NCI-H82 (cell line): Measurements from ENCODE around the gene SPRYD3.
A peak's percentile ranks its signal among the peaks of the same experiment; 100 is the strongest.

Experiments used
- DNase-seq: peaks from one replicate; lab custom pipeline; 2025; lab: John Stamatoyannopoulos, UW

Gene SPRYD3

DNA sequence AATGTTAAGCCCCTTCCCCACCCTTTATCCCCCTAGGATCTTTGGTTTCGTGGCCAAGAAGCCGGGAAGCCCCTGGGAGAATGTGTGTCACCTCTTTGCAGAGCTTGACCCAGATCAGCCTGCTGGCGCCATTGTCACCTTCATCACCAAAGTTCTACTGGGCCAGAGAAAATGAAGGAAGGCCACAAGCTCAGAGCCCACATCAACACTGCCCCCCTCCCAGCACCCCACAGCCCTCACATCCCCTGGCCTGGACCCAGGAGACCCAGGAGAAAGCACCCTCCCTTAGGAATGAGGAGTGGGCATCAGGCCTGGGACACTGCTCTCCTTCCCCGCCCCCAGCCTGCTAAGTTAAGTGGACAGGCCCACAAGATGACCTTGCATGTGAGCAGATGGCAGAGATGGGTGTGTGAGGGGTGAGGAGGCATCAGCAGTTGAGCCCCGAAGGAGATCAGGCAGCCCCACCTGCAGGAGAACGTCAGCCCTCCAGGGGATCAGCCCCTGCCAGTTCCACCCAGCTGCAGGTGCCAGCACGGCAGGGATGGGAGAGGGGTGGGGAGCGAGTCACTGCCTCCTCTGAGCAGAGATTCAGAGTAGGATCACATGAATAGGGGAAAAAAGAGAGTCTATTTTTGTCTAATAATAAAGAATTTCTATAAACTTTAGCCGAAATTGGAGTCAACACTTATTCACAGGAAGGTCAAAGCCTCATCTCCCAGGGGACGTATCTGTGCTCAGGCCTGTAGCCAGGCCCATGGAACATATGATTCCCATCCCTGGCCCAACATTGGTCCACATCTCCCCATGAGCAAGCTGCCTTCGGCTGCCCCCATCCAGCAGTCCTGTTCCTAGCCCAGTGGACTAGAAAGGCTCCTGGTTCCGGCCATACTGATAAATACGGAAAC, 15.2 kb downstream of the SPRYD3 start:
- DNase-seq, result no peak

DNA sequence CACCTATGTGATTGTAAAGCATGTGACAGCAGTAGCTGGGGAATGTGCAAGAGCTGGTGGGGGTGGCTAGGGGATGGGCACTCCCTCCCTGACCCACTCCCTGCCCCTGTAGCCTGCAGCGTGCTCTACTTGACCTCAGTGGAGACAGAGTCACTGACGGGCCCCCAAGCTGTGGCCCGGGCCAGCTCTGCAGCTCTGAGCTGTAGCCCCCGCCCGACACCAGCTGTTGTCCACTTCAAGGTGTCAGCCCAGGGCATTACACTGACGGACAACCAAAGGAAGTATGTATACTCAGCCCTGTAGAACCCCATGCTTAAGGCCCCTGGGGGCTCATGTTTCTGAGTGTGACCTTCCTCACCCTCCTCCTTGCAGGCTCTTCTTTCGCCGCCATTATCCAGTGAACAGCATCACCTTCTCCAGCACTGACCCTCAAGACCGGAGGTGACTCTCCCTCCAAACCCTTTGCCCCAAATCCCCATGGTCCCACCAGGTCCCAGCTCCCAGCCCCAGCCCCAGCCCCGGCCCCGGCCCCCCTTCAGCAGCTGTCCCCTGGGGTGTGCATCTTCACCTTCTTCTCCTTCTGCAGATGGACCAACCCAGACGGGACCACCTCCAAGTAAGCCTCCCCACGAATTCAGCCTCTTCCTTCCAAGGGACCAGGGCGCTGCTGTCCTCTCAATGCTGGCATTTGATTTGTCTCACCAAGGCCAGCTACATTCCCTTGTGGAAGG, 16.0 kb downstream of the SPRYD3 start:
- no peak for DNase-seq

DNA sequence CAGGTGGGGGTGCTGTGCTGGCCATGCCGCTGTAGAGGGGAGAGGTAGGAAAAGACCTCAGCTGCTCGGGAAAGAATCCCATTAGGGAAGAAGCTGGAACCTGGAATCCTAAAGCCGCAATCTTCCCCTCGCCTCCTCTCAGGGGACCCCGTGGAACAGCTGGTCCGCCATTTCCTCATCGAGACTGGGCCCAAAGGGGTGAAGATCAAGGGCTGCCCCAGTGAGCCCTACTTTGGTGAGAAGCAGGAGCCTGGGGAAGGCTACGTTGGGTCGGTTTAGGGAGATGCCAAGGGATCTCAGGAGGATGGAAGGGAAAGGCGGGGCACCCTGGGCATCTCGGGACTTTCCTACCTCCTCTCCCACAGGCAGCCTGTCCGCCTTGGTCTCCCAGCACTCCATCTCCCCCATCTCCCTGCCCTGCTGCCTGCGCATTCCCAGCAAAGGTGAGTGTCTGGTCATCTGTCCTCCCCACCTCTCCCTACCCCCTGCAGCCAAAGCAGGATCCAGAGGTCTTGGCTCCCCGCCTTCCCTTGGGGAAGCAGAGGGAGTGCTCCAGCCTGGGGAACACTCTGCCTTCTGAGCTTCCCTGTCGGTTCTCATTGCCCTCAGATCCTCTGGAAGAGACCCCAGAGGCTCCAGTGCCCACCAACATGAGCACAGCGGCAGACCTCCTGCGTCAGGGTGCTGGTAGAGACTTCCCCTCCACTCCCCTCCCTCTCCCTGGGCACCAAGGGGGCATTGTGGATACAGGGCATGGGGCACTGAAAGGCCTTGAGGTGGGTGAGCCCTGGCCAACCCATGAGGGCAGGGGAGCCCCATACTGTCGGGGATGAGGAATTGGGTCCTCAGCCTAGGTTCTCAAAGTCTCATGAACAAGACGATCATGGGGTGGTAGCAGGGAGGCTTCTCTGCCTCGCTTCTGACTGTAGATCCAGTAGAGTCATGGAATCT, 16.9 kb downstream of the SPRYD3 start:
- no peak for DNase-seq

DNA sequence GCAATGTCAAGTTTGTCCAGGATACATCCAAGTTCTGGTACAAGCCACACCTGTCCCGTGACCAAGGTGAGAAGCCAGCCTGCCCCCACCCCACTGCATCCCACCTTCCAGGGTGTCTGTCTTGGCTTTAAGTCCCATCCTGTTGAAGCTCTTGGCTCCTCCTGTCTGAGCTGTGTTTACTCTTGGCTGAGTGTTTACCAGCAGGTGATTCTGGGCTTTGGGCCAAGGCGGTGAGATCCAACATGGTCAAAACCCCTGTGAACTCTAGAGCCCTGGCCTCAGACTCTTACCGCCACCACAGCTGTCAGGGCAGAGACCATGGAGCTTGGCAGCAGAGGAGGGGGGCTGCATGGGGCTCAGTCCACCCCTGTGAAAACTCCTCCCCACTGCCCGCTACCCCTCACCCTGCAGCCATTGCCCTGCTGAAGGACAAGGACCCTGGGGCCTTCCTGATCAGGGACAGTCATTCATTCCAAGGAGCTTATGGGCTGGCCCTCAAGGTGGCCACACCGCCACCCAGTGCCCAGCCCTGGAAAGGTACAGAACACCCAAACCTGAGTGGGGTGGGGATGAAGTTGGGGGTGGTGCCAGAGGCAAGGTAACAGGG, 17.7 kb downstream of the SPRYD3 start:
- DNase-seq, result peak; percentile 67

DNA sequence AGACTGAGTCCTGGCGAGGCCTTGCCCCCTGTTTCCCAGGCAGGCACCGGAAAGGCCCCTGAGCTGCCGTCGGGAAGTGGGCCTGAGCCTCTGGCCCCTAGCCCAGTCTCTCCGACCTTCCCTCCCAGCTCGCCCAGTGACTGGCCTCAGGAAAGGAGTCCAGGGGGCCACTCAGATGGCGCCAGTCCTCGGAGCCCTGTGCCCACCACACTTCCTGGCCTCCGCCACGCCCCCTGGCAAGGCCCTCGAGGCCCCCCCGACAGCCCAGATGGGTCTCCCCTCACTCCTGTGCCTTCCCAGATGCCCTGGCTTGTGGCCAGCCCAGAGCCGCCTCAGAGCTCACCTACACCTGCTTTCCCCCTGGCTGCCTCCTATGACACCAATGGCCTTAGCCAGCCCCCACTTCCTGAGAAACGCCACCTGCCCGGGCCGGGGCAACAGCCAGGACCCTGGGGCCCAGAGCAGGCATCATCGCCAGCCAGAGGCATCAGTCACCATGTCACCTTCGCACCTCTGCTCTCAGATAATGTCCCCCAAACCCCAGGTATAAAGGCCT, 18.4 kb downstream of the SPRYD3 start:
- DNase-seq, result no peak

DNA sequence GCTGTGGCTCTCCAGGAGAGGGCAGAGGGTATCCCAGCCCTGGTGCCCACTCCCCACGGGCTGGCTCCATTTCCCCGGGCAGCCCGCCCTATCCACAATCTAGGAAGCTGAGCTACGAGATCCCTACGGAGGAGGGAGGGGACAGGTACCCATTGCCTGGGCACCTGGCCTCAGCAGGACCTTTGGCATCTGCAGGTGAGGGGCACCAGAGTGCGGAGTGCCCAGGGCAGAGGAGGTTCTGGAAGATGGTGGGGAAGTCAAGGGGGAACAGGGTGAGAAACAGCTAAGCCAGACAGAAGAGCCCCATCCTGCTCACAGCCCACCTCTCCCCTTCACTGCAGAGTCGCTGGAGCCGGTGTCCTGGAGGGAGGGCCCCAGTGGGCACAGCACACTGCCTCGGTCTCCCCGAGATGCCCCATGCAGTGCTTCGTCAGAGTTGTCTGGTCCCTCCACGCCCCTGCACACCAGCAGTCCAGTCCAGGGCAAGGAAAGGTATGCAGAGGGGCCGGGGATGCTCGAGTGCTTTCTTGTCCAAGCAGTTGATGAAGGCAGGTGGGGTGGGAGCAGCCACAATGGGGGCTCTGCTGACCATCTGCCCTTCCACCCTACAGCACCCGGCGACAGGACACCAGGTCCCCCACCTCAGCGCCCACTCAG, 19.0 kb downstream of the SPRYD3 start:
- no peak for DNase-seq

DNA sequence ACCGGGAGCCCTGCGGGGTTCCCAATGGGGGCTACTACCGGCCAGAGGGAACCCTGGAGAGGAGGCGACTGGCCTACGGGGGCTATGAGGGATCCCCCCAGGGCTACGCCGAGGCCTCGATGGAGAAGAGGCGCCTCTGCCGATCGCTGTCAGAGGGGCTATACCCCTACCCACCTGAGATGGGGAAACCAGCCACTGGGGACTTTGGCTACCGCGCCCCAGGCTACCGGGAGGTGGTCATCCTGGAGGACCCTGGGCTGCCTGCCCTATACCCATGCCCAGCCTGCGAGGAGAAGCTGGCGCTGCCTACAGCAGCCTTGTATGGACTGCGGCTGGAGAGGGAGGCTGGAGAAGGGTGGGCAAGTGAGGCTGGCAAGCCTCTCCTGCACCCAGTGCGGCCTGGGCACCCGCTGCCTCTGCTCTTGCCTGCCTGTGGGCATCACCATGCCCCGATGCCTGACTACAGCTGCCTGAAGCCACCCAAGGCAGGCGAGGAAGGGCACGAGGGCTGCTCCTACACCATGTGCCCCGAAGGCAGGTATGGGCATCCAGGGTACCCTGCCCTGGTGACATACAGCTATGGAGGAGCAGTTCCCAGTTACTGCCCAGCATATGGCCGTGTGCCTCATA, 19.6 kb downstream of the SPRYD3 start:
- no peak for DNase-seq

DNA sequence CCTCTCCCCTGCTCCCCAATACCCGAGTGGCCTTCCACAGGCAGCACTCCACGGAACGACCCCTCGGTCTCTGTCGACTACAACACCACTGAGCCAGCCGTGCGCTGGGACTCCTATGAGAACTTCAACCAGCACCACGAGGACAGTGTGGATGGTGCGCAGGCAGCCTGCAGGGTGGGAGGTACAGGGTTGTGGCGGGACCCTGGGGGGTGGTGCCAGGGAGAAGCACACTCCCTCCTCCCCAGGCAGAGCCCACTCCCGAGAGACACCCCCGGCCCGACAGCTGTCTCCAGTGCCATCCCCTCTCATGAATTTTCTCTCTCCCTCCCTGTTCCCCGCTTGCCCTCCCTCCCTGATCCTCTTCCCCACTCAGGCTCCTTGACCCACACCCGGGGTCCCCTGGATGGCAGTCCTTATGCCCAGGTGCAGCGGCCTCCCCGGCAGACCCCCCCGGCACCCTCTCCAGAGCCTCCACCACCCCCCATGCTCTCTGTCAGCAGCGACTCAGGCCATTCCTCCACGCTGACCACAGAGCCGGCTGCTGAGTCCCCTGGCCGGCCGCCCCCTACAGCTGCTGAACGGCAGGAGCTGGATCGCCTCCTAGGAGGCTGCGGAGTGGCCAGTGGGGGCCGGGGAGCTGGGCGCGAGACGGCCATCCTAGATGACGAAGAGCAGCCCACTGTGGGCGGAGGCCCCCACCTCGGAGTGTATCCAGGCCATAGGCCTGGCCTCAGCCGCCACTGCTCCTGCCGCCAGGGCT, 20.3 kb downstream of the SPRYD3 start:
- DNase-seq, result no peak

DNA sequence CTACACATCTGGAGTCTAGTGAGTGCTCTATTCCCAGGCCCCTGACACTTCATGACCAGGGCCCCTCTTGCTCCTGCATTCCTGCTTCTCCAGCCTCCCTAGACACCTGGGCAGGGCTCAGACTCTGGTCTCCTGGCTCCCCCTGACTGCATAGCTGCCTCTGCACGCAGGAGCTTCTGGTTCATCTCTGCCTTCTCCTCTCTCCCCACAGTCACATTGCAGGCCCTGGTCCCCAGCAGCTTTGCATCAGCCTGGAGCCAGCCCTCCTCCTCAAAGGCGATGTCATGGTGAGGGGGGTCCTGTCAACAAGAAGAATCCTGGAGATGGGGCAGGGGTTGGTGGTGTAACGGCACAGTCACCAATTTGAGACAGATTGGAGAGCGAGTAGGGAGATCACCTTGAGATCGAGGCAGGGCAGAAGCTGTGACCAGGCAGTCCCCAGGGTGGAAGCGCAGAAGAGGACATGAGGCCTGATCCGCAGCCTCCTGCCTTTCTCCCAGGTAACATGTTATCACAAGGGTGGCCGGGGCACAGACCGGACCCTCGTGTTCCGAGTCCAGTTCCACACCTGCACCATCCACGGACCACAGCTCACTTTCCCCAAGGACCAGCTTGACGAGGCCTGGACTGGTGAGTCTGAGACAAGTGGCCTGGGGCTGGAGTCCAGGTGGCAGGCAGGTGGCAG, 21.2 kb downstream of the SPRYD3 start:
- no peak for DNase-seq

DNA sequence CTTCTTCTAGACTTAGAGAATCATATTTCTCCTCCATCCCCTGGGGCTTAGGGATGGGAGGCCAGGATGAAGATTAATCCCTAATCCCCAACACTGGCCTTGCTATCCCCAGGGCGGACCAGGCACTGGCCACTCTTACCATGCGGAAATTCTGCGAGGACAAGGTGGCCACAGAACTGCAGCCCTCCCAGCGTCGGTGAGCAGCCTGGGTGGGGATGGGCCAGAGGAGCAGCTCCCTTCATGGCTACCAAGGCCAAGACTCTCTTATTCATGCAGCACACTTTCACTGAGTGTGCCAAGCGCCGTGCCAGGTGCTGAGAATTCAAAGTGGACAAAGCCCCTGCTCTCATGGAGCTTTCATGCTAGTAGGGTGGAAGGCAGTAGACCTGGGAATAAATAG, 22.3 kb downstream of the SPRYD3 start:
- DNase-seq, result peak; percentile 51

DNA sequence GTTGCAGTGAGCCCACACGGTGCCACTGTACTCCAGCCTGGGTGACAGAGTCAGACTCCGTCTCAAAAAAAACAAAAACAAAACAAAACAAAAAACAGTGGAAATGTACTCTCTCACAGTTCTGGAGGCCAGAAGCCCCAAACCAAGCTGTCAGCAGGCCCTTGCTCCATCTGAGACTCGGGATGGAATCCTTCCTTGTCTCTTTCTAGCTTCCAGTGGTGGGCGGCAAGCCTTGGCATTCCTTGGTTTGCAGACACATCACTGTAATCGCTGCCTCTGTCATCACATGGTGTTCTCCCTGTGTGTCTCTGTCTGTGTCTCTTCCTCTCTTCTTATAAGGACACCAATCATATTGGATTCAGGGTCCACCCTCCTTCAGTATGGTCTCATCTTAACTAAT, 22.9 kb downstream of the SPRYD3 start:
- no peak for DNase-seq

DNA sequence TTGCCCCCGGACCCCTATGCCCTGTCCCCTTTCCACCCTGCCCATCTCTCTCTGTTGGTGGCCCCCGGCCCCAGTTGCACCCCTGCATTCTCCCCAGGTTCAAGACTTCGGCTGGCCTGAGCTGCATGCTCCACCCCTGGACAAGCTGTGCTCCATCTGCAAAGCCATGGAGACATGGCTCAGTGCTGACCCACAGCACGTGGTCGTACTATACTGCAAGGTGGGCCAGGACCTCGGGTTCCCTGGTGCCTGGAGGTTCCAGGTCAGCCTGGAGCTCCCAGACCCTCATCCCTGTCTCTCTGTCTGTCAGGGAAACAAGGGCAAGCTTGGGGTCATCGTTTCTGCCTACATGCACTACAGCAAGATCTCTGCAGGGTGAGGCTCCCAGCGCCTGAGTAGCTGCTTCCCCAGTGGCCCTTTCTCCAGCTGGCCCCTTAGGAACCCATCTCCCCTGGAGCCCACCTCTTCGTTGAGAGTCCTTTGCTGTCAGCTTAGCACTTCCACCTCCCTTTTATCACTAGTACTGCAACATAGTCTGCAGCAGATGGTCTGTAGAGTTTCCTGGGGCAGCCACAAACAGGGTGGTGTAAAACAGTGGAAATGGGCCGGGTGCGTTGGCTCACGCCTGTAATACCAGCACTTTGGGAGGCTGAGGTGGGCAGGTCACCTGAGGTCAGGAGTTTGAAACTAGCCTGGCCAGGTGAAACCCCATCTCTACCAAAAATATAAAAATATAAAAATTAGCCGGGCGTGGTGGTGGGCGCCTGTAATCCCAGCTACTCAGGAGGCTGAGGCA, 23.5 kb downstream of the SPRYD3 start:
- peak; percentile 31 for DNase-seq

DNA sequence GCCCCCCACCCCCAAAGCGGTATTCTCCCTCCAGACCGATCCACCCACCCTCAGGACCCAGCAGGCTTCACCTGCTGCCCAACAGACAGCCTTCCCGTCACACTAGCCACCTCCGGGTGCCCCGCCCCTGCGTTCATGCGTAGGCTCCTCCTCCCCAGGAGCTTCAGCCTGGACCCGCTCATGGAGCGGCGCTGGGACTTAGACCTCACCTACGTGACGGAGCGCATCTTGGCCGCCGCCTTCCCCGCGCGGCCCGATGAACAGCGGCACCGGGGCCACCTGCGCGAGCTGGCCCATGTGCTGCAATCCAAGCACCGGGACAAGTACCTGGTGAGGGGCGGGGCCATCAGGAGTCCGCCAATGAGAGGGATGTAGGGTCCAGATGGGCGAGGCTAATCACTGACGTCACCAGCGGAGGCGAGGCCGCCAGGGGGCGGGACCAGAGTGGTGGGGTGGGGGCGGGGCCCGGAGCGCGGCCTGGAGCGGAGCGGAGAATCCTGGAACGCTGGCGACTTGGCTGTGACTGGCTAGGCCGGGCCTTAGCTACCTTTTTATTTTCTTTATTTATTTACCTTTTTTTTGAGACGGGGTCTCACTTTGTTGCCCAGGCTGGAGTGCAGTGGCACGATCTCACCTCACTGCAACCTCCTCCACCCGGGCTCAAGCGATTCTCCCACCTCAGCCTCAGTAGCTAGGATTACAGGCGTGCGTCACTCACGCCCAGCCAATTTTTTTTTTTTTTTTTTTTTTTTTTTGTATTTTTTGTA, 24.9 kb downstream of the SPRYD3 start:
- peak; percentile 97 for DNase-seq

DNA sequence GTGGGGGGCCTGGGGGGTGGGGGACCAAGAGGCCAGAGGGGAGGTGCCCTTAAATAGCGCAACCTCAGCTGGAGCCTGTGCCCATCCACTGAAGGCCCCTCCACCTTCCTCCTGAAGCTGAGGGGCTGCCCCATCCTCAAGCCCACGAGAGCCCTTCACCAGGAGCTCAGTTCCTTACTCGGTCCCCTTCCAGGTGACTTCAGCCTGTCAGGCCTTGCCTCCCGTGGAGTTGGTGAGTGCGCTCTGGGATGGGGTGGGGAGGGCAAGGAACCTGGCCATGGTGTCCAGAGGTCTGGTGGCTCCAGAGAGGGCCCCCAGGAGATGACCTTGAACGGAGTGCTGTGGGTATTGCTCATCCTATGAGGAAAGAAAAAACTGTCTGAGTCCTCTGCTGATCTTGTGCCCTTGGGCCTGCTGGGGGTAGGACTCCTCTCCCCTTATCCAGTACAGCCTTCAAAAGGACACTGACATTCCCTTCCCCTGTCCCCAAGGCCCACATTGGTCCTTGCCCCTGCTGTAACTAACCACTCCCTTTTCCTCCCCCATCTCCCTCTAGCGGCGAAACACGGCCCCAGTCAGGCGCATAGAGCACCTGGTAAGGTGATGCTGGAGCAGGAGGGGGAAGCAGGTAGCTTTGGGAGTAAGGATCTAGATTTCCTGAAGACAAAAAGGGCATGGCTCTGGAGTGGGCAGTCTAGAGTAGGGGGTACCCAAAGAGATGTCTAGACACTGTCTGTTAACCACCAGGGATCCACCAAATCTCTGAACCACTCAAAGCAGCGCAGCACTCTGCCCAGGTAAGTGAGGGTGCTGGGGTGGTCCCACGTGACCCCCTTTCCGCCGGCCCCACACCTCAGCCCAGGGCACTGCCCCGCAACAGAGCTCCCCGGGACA, 25.7 kb downstream of the SPRYD3 start:
- DNase-seq, result peak; percentile 60

DNA sequence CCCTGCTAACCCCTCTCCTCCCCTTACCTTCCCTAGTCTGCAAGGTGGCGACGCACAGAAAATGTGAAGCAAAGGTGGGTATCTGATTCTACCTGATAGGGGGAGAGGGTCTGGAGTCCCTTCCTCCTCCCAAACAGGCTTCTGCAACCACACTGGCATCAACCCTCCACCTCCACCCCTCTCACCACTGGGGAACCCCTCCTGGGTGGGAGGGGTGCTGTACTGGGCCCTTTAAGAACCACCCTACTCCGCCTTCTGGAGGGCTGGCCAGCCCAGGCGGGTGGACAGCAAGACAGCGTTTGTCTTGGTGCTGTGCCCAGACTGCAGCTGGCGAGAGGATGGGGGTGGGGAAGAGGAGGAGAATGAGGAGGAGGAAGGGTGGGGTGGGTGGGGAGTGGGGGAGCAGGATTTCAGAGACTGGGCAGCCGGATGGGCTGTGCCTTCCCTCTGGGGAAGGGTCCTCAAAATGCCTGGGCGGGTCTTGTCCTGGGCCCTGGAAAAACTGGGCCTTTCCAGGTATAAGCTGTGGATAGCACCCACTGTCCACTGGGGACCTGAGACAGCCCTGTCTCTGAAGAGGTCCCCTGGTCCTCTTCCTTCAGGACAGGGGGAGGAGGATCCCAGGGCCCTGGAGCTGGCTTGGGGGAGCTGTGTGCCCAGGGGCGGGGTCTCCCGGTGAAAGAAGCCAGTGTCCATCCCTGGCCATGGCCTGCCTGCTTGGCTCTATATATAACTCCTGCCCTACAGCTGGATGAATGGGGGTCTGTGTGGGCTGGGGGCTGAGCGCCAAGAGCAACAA, 26.6 kb downstream of the SPRYD3 start:
- no peak for DNase-seq
